Ishikawa (cell line): ENCODE data around the gene ABAT.

Experiments
- CEBPB ChIP-seq: IDR thresholded peaks from 2 replicates; pipeline ENCODE4 v1.6.1; 2012
- CREB1 ChIP-seq: IDR thresholded peaks from 2 replicates; pipeline ENCODE4 v1.6.1; 2012; ENCODE audit warnings: low read depth
- EGR1 ChIP-seq: IDR thresholded peaks from 2 replicates; pipeline ENCODE4 v1.6.1; 2012
- EP300 ChIP-seq: IDR thresholded peaks from 2 replicates; pipeline ENCODE4 v1.6.1; 2012; ENCODE audit warnings: borderline replicate concordance
- FOXM1 ChIP-seq: IDR thresholded peaks from 2 replicates; pipeline ENCODE4 v1.6.1; 2012; ENCODE audit warnings: low read depth, borderline replicate concordance
- MAX ChIP-seq: IDR thresholded peaks from 2 replicates; pipeline ENCODE4 v1.6.1; 2012
- NFIC ChIP-seq: IDR thresholded peaks from 2 replicates; pipeline ENCODE4 v1.6.1; 2012
- RAD21 ChIP-seq: IDR thresholded peaks from 2 replicates; pipeline ENCODE4 v1.6.1; 2012; ENCODE audit warnings: low read depth
- REST ChIP-seq: IDR thresholded peaks from 2 replicates; pipeline ENCODE4 v1.6.1; 2012; ENCODE audit warnings: low read depth, mild to moderate bottlenecking
- TAF1 ChIP-seq: IDR thresholded peaks from 2 replicates; pipeline ENCODE4 v1.6.1; 2012; ENCODE audit warnings: low read depth, mild to moderate bottlenecking
- TCF12 ChIP-seq: IDR thresholded peaks from 2 replicates; pipeline ENCODE4 v1.6.1; 2012; ENCODE audit warnings: low read depth
- TEAD4 ChIP-seq: IDR thresholded peaks from 2 replicates; pipeline ENCODE4 v1.6.1; 2012
- USF1 ChIP-seq: IDR thresholded peaks from 2 replicates; pipeline ENCODE4 v1.6.1; 2012
- YY1 ChIP-seq: IDR thresholded peaks from 2 replicates; pipeline ENCODE4 v1.6.1; 2012; ENCODE audit warnings: low read depth

- TF ChIP-seq CEBPB (no peak), RAD21 (no peak), TCF12 (no peak), MAX (no peak), REST (no peak), TEAD4 (no peak), NFIC (no peak), EP300 (no peak), CREB1 (no peak), USF1 (no peak), YY1 (no peak), FOXM1 (no peak), EGR1 (no peak), TAF1 (no peak)
Observed at GRCh38 chr16:8773537-8773936, 99.1 kb downstream of the ABAT start.
